GM13976 (cell line): ENCODE results near the gene SEPTIN5.

Source experiments
- DNase-seq: peaks from one replicate; pipeline ENCODE4 v3.0.0; 2012; ENCODE audit warnings: low spot score
- in situ Hi-C: fragments of 300-500 bp; cut with MboI; formaldehyde crosslinking; loops from one replicate; pipeline ENCODE4 v1.12.0; 2022; ENCODE audit warnings: low sequenced_read_pairs, mixed read lengths, inconsistent platforms; ENCODE audit not compliant: unreplicated experiment
- TF ChIP-seq, protein P1 (sequence below): IDR thresholded peaks from 2 replicates; pipeline ENCODE4 v1.5.1; 2012; ENCODE audit warnings: borderline replicate concordance, mild to moderate bottlenecking; ENCODE audit not compliant: insufficient read depth; ENCODE audit errors: extremely low read depth, missing control alignments, control extremely low read depth

SEPTIN5 gene

DNA sequence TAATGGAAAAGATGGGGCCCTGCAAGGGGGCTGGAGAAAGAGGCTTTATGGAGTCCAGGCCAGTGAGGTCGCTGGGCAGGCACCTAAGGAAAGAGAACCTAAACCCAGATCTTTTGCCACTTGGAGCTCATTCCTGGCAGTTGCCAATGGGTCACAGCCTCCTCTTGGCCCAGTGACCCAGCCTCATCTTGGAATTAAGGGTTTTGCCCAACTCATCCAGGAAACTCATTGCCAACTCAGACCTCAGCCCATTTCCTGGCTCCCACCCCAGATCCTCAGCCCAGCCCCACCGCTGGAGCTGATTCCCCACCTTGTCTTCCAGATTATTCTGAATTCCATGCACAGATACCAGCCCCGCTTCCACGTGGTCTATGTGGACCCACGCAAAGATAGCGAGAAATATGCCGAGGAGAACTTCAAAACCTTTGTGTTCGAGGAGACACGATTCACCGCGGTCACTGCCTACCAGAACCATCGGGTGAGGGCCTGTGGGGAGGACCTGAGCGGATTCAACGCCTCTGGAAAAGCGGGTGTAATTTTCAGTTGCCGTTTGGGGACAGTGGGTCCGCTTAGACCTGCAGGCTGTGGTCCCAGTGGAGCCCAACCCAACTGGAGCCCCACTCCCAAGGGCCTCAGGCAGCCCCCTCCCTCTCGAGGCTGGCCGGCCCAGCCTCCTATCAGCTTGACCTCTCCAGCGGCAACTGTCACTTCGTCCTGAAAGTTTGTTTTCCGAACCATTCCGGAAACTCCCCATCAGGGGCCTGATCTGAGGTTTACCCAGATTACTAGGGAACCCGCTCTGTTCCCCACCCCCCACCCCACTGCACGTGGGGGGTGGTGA lies 50.6 kb downstream of the SEPTIN5 start:
- TF ChIP-seq, protein P1, sequence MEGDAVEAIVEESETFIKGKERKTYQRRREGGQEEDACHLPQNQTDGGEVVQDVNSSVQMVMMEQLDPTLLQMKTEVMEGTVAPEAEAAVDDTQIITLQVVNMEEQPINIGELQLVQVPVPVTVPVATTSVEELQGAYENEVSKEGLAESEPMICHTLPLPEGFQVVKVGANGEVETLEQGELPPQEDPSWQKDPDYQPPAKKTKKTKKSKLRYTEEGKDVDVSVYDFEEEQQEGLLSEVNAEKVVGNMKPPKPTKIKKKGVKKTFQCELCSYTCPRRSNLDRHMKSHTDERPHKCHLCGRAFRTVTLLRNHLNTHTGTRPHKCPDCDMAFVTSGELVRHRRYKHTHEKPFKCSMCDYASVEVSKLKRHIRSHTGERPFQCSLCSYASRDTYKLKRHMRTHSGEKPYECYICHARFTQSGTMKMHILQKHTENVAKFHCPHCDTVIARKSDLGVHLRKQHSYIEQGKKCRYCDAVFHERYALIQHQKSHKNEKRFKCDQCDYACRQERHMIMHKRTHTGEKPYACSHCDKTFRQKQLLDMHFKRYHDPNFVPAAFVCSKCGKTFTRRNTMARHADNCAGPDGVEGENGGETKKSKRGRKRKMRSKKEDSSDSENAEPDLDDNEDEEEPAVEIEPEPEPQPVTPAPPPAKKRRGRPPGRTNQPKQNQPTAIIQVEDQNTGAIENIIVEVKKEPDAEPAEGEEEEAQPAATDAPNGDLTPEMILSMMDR: no peak
- in situ Hi-C loops: no loop called here
- DNase-seq: no peak

DNA sequence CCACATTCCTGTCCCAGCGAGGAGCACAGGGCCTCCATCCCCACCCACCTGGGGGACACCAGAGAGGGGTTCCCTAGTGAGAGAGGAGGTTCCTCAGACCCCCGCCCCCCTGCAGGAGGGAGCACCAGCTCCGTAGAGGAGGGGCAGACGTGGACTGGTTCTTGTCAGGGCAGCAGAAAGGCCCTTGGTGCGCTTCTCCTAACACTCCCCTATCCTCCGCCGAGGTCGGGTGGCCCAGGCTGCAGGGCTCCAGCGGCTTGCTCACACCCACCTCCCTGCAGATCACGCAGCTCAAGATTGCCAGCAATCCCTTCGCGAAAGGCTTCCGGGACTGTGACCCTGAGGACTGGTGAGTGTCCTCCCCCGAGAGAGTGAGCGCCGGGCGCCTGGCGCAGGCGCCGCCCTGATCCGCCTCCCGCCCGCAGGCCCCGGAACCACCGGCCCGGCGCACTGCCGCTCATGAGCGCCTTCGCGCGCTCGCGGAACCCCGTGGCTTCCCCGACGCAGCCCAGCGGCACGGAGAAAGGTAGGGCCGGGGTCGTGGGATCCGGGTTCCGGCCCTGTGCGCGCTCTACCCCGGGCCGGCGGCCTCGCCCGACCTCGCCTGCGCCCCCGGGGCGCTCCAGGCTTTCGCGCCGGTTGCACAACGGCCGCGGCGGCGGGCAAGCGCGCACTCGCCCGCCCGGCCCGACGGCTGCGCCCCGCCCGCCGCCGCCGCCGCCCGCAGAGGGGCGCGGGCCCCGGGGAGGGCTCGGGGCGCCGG lies 51.4 kb downstream of the SEPTIN5 start:
- TF ChIP-seq, protein P1: no peak
- in situ Hi-C loops: no loop called here
- no peak for DNase-seq

DNA sequence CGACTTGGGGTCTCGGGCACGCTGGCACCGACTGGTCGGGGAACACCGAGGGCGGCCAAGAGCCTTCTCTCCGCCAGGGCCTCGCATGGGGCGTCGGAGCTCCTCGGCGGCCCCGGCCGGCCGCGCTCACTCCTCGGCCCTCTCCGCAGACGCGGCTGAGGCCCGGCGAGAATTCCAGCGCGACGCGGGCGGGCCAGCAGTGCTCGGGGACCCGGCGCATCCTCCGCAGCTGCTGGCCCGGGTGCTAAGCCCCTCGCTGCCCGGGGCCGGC lies 51.9 kb downstream of the SEPTIN5 start:
- no peak for DNase-seq
- TF ChIP-seq, protein P1: no peak
- in situ Hi-C loops: no loop called here

GRCh38 chr22:19766511-19767426 lies 52.5 kb downstream of the SEPTIN5 start:
- TF ChIP-seq, protein P1: no peak
- DNase-seq: no peak
- in situ Hi-C loops: no loop called here

- no peak for DNase-seq
- in situ Hi-C loops: no loop called here
- TF ChIP-seq, protein P1: no peak
These were observed 53.4 kb downstream of the SEPTIN5 start for GRCh38 chr22:19767427-19768341.
